PC-9 (cell line): Measurements from ENCODE around the gene LRRC19. TPM values are rescaled to one million over a fixed set of nuclear protein-coding genes. Genes with fewer than 3 reads are reported as not detected.

Experiments
- BruUV-seq: library from RNA; stranded (reverse); fragments of 400-500 nt; replicated peaks from 2 replicates; lab custom pipeline; 2021; lab: Mats Ljungman, UMichigan
- CTCF ChIA-PET: fragments of 300-600 bp; sonication (Branson Sonifier 250); formaldehyde crosslinking; loops from one replicate; lab custom pipeline; 2022; ENCODE audit warnings: antibody characterized with exemption; lab: Charles Lee
- POLR2A ChIA-PET: fragments of 300-600 bp; sonication (Branson Sonifier 250); formaldehyde crosslinking; loops from one replicate; lab custom pipeline; 2022; ENCODE audit warnings: antibody characterized with exemption; ENCODE audit not compliant: unreplicated experiment; lab: Charles Lee
- DNase-seq, 2 experiments: peaks; one replicate each; pipeline versions ENCODE4 v3.0.0 to v3.0.0-alpha.2; 2015 to 2022; ENCODE audit warnings: mixed read lengths in 1 of 2
- H2AFZ ChIP-seq: fragments of 200-600 bp; sonication (generic); 2 replicates; pipeline ENCODE4 v1.8.1; 2017; ENCODE audit warnings: antibody characterized with exemption
- H3F3A ChIP-seq: fragments of 200-600 bp; sonication (generic); 2 replicates; pipeline ENCODE4 v1.8.1; 2017; ENCODE audit warnings: antibody characterized with exemption, mild to moderate bottlenecking, low read depth; ENCODE audit not compliant: insufficient read depth
- H3K27ac ChIP-seq: fragments of 200-600 bp; sonication (generic); 2 replicates; pipeline ENCODE4 v1.6.1; 2016; ENCODE audit warnings: mixed run types
- H3K27me3 ChIP-seq: fragments of 200-600 bp; sonication (generic); 2 replicates; pipeline ENCODE4 v1.6.1; 2016; ENCODE audit warnings: low read depth, mixed run types; ENCODE audit not compliant: insufficient read depth
- H3K36me3 ChIP-seq: fragments of 200-600 bp; sonication (generic); 2 replicates; pipeline ENCODE4 v1.6.1; 2016; ENCODE audit warnings: low read depth, mixed run types
- H3K4me1 ChIP-seq: fragments of 200-600 bp; sonication (generic); replicated peaks from 2 replicates; pipeline ENCODE4 v1.6.1; 2016; ENCODE audit warnings: mixed run types; ENCODE audit not compliant: insufficient read depth
- H3K4me2 ChIP-seq: fragments of 200-600 bp; sonication (generic); 2 replicates; pipeline ENCODE4 v1.6.1; 2017; ENCODE audit warnings: mixed run types
- H3K4me3 ChIP-seq: fragments of 200-600 bp; sonication (generic); 2 replicates; pipeline ENCODE4 v1.6.1; 2016; ENCODE audit warnings: mixed run types
- H3K79me2 ChIP-seq: fragments of 200-600 bp; sonication (generic); 2 replicates; pipeline ENCODE4 v1.6.1; 2017; ENCODE audit warnings: low read depth, mixed run types
- H3K9me2 ChIP-seq: fragments of 200-600 bp; sonication (generic); 2 replicates; pipeline ENCODE4 v1.8.1; 2017; ENCODE audit warnings: mild to moderate bottlenecking; ENCODE audit not compliant: insufficient read depth
- H3K9me3 ChIP-seq: fragments of 200-600 bp; sonication (generic); 2 replicates; pipeline ENCODE4 v1.8.1; 2016; ENCODE audit warnings: low read depth; ENCODE audit not compliant: insufficient read depth
- H4K20me1 ChIP-seq: fragments of 200-600 bp; sonication (generic); 2 replicates; pipeline ENCODE4 v1.8.1; 2017; ENCODE audit not compliant: insufficient read depth
- EZH2 ChIP-seq: fragments of 200-600 bp; sonication (generic); IDR thresholded peaks from 2 replicates; pipeline ENCODE4 v1.8.0; 2017; ENCODE audit warnings: antibody characterized with exemption, low read depth
- intact Hi-C: fragments of 100-400 bp; cut with micrococcal nuclease; formaldehyde crosslinking; loops from one replicate; pipeline ENCODE4 v1.10.0; 2022; ENCODE audit not compliant: unreplicated experiment
- total RNA-seq: library from RNA; stranded (reverse); gene quantifications from 2 replicates; pipeline ENCODE4 v1.2.3, GENCODE V29; 2021
- TF ChIP-seq, protein P1 (sequence below): fragments of 200-600 bp; sonication (generic); conservative IDR thresholded peaks from 2 replicates; pipeline ENCODE4 v1.6.1; 2017; ENCODE audit warnings: mixed run types, antibody characterized with exemption, mild to moderate bottlenecking, moderate library complexity

The LRRC19 gene
- total RNA-seq, 1 experiment from 2014 or later, result not detected

DNA sequence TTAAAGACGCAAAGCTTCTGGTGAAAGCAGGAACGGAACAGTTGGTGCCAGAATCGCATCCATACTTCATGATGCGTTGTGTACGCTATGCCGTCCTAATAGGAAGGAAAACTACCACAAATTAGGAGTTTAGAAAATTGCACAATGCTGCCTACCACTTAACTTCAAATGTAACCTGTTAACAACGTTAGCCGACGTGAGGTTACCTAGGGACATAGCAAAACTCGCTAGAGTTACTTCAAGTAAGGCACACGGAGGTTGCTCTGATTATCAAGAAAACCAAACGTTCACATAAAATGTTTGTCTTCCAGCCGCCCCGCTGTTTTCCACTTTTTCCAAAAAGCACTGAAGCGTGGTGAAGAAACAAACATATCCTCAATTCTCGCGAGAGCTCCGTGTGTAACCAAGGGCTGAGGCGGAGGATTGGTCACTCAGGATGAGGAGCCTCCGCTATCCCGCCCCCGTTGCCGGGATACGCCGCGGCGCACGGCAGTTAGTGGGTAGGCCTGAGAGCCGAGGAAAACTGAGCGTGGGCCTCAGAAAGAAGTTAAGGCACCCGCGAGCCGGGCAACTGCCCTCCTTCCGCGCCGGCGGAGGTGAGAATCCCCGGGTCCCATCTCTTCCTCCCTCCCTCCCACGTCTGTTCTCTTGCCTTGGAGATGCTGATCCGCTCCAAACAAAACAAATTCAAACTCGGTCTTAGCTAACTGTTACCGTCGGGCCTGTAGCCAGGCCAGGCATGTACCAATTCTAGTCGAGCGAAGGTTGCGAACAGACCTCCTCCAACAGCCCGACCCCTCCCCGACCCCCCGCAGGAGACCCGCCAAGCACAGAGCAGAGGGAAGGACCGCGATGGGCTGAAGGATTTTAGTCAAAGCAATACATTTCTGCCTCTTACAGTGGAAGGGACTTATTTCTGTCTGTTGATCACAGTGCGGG lies 49.3 kb downstream of the LRRC19 start, which contains the start of gene IFT74:
Gene IFT74 (plus strand): TSS at position 492 of the 939 bp plus-strand sequence. CDS start 5,556 bp downstream, outside the sequence.
- no peaks in the 10 kb centered on the region for H3K9me2 ChIP-seq
- TF ChIP-seq, protein P1, sequence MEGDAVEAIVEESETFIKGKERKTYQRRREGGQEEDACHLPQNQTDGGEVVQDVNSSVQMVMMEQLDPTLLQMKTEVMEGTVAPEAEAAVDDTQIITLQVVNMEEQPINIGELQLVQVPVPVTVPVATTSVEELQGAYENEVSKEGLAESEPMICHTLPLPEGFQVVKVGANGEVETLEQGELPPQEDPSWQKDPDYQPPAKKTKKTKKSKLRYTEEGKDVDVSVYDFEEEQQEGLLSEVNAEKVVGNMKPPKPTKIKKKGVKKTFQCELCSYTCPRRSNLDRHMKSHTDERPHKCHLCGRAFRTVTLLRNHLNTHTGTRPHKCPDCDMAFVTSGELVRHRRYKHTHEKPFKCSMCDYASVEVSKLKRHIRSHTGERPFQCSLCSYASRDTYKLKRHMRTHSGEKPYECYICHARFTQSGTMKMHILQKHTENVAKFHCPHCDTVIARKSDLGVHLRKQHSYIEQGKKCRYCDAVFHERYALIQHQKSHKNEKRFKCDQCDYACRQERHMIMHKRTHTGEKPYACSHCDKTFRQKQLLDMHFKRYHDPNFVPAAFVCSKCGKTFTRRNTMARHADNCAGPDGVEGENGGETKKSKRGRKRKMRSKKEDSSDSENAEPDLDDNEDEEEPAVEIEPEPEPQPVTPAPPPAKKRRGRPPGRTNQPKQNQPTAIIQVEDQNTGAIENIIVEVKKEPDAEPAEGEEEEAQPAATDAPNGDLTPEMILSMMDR, result no peak
- no peak for TF ChIP-seq EZH2
- ChIA-PET POLR2A (interaction anchor here (0.6 to 0.9 kb wide), 3 partner anchors 8 to 64 kb away, joined by 6 to 9 read pairs (median 7); partner anchors contain the start of gene CAAP1), CTCF (no interaction called here)
- H3K4me2 ChIP-seq, result peak within 1 kb of the TSS; percentile 86
- H3F3A ChIP-seq, result no peaks in the 10 kb centered on the region
- peak within 1 kb of the TSS; percentile 51 for H3K27ac ChIP-seq
- H4K20me1 ChIP-seq, result no peaks in the 10 kb centered on the region
- H3K9me3 ChIP-seq, result no peaks in the 10 kb centered on the region
- H3K36me3 ChIP-seq, result no peaks in the 10 kb centered on the region
- H3K79me2 ChIP-seq, result peaks cover 20% of the 10 kb centered on the region
- peak within 1 kb of the TSS; percentile 98 for H2AFZ ChIP-seq
- intact Hi-C loops, result loop anchor here (1.0 kb wide), 1 partner anchor 9 kb away; the partner anchor contains the start of gene PLAA
- H3K4me1 ChIP-seq, result peaks cover 8% of the 10 kb centered on the region
- TSS peak; percentile 61 for BruUV-seq
- DNase-seq, result peak; percentile 87 to 88
- H3K4me3 ChIP-seq, result peak within 1 kb of the TSS; percentile 86
- H3K27me3 ChIP-seq, result no peaks in the 10 kb centered on the region

DNA sequence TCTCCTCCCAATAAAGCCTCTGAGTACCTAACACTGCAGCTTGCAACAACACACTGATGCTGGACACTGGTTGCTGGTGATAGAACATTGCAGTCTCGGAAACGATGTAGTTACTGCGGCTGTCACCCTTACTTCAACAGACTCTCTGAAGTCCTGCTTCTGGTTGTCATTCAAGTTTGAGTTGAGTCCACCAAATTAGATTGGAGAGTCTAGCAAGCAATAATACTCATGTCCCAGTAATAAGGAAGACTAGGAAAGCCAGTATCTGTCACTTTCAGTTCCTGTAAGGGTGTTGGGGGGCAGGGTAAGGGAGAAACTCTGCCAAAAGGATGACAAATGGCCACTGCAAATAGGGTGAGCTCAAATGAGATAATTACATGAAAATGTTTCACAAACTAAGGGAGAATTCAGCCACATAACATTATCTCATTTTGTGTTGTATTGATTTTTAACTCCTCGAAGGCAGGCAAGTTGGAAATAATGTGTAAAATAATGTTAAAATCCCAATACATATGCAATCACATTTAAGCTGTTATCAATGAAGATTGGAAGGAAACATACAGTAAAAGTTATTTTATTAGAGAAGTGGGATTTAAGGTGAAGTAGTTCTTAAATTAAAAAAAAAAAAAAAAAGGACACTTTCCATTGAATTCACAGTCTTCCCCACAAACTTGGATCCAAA lies 50.1 kb downstream of the LRRC19 start:
- Histone ChIP-seq H3K9me2 (no peaks in the 10 kb centered on the region), H3K27me3 (no peaks in the 10 kb centered on the region), H3K27ac (peak overlapping the region; percentile 51), H4K20me1 (no peaks in the 10 kb centered on the region), H3K4me2 (peak overlapping the region; percentile 86), H2AFZ (peak overlapping the region; percentile 98), H3K36me3 (no peaks in the 10 kb centered on the region), H3K9me3 (no peaks in the 10 kb centered on the region), H3K4me1 (peaks cover 8% of the 10 kb centered on the region), H3K4me3 (peak overlapping the region; percentile 86), H3F3A (no peaks in the 10 kb centered on the region), H3K79me2 (peaks cover 20% of the 10 kb centered on the region)
- BruUV-seq, result no TSS peak
- TF ChIP-seq EZH2, result no peak
- TF ChIP-seq, protein P1, result no peak
- CTCF ChIA-PET, result no interaction called here
- intact Hi-C loops, result no loop called here
- no peak for DNase-seq
- POLR2A ChIA-PET, result interaction anchor here (0.9 kb wide), 1 partner anchor 63 kb away, joined by 6 read pairs; the partner anchor contains the start of gene CAAP1

DNA sequence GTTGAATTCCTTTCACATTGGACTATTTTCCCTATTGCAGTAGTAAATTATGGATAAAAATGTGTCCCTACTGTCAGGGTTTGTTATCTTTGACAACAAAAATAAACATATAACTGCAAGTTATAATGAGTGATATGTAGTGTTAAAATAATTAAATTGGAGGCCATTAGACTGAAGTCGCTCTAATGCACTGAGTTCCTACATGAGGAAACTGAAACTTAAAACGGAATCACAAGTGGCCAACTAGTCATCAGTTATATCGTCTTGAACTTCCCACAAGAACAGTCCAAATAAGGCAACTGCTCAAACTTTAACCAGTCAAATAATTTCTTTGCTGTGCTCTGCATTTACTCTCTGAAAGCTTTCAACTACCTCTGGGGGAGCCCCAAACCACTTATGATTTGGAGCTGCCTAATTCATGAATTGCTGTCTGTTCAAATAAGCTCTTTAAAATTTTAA lies 51.4 kb downstream of the LRRC19 start:
- Histone ChIP-seq H3K27ac (no peak overlapping the region), H3K4me3 (no peak overlapping the region), H4K20me1 (no peaks in the 10 kb centered on the region), H3K4me2 (no peak overlapping the region), H3K4me1 (peaks cover 8% of the 10 kb centered on the region), H3F3A (no peaks in the 10 kb centered on the region; the same call in 1 of the 2 replicates), H3K79me2 (peaks cover 20% of the 10 kb centered on the region), H3K9me3 (no peaks in the 10 kb centered on the region), H3K36me3 (no peaks in the 10 kb centered on the region), H2AFZ (no peak overlapping the region), H3K9me2 (no peaks in the 10 kb centered on the region), H3K27me3 (no peaks in the 10 kb centered on the region)
- BruUV-seq, result no TSS peak
- no peak for TF ChIP-seq EZH2
- no peak for DNase-seq
- POLR2A ChIA-PET, result no interaction called here
- CTCF ChIA-PET, result no interaction called here
- intact Hi-C loops, result no loop called here
